Stimulated activated CD4-positive, alpha-beta T cell treated with anti-CD3 and anti-CD28 coated beads, Interleukin-4, amount 100 ng/mL, for 4 hours (primary cell): ENCODE results near the gene IGF2R.
"Not testable (repeated sequence)": the region's sequence is repeated elsewhere in the genome, so short reads cannot be mapped to it uniquely, and the experiment has no call there.

ENCODE experiments used
- DNase-seq, 2 experiments: peaks; one replicate each; pipeline ENCODE4 v3.0.0-alpha.2; 2020

IGF2R gene

GRCh38 chr6:159997498-159998101 lies 28.7 kb downstream of the IGF2R start:
- DNase-seq = no peak

GRCh38 chr6:159998538-159998937 lies 29.7 kb downstream of the IGF2R start:
- DNase-seq = no peak

GRCh38 chr6:159999240-159999671 lies 30.4 kb downstream of the IGF2R start:
- DNase-seq = no peak

GRCh38 chr6:160000280-160000704 lies 31.4 kb downstream of the IGF2R start:
- DNase-seq = no peak

GRCh38 chr6:160000893-160001427 lies 32.1 kb downstream of the IGF2R start:
- not testable (repeated sequence) for DNase-seq

GRCh38 chr6:160002882-160003281 lies 34.0 kb downstream of the IGF2R start:
- DNase-seq = no peak

GRCh38 chr6:160004018-160004417 lies 35.1 kb downstream of the IGF2R start:
- DNase-seq = no peak

- no peak for DNase-seq
Measured at GRCh38 chr6:160004419-160005175, 35.7 kb downstream of the IGF2R start.

- no peak for DNase-seq
Measured at GRCh38 chr6:160005211-160005610, 36.3 kb downstream of the IGF2R start.

GRCh38 chr6:160005861-160006540 lies 37.1 kb downstream of the IGF2R start:
- DNase-seq = no peak

- DNase-seq = no peak
Measured at GRCh38 chr6:160007145-160007544, 38.3 kb downstream of the IGF2R start.

- no peak for DNase-seq
Measured at GRCh38 chr6:160007611-160008010, 38.7 kb downstream of the IGF2R start.

- no peak for DNase-seq
Measured at GRCh38 chr6:160010067-160010466, 41.2 kb downstream of the IGF2R start.

- no peak for DNase-seq
Measured at GRCh38 chr6:160013987-160014868, 45.3 kb downstream of the IGF2R start.

GRCh38 chr6:160014869-160015182 lies 45.9 kb downstream of the IGF2R start:
- DNase-seq = no peak

GRCh38 chr6:160015778-160016684 lies 47.1 kb downstream of the IGF2R start:
- DNase-seq = peak in 1 of 2 experiments; percentile 15

- DNase-seq = no peak
Measured at GRCh38 chr6:160022101-160022500, 53.2 kb downstream of the IGF2R start.

- DNase-seq = no peak
Measured at GRCh38 chr6:160022793-160023192, 53.9 kb downstream of the IGF2R start.

- DNase-seq = no peak
Measured at GRCh38 chr6:160024152-160024551, 55.3 kb downstream of the IGF2R start.

GRCh38 chr6:160027076-160027475 lies 58.2 kb downstream of the IGF2R start:
- no peak for DNase-seq

- DNase-seq = no peak
Measured at GRCh38 chr6:160027931-160028330, 59.0 kb downstream of the IGF2R start.
